ENCODE data around the gene DUSP7.

- TF ChIP-seq CTCF (IDR thresholded peaks at IDR 0.05) (no peak), POLR2AphosphoS5 (IDR thresholded peaks at IDR 0.05) (no peak)
These were observed 34.0 kb upstream of the DUSP7 start for GRCh38 chr3:52090131-52090932.
